Smooth muscle cell (in vitro differentiated cells): ENCODE data around the gene DCAF8. TPM values are rescaled to one million over a fixed set of nuclear protein-coding genes. Genes with fewer than 3 reads are reported as not detected.

Source experiments
- DNase-seq: peaks from one replicate; lab custom pipeline; 2025; ENCODE audit not compliant: unreplicated experiment; lab: John Stamatoyannopoulos, UW
- H2AFZ ChIP-seq: fragments of 200-600 bp; sonication (generic); 2 replicates; pipeline ENCODE4 v1.6.0; 2016; ENCODE audit warnings: antibody characterized with exemption, low read depth, mild to moderate bottlenecking
- H3F3A ChIP-seq: fragments of 200-600 bp; sonication (generic); 2 replicates; pipeline ENCODE4 v1.6.0; 2017; ENCODE audit warnings: antibody characterized with exemption, low read depth
- H3K27ac ChIP-seq: fragments of 200-600 bp; sonication (generic); 2 replicates; pipeline ENCODE4 v1.5.1; 2016; ENCODE audit warnings: low read depth, mild to moderate bottlenecking
- H3K27me3 ChIP-seq: fragments of 200-600 bp; sonication (generic); 2 replicates; pipeline ENCODE4 v1.6.1; 2016; ENCODE audit warnings: low read depth, mild to moderate bottlenecking
- H3K36me3 ChIP-seq: fragments of 200-600 bp; sonication (generic); 2 replicates; pipeline ENCODE4 v1.5.1; 2016; ENCODE audit warnings: low read depth
- H3K4me1 ChIP-seq: fragments of 200-600 bp; sonication (generic); 2 replicates; pipeline ENCODE4 v1.5.1; 2016; ENCODE audit warnings: low read depth
- H3K4me2 ChIP-seq: fragments of 200-600 bp; sonication (generic); 2 replicates; pipeline ENCODE4 v1.6.0; 2016; ENCODE audit warnings: mild to moderate bottlenecking
- H3K4me3 ChIP-seq: fragments of 200-600 bp; sonication (generic); 2 replicates; pipeline ENCODE4 v1.5.1; 2016; ENCODE audit warnings: mild to moderate bottlenecking
- H3K79me2 ChIP-seq: fragments of 200-600 bp; sonication (generic); 2 replicates; pipeline ENCODE4 v1.6.0; 2016; ENCODE audit warnings: low read depth, mild to moderate bottlenecking
- H3K9ac ChIP-seq: fragments of 200-600 bp; sonication (generic); 2 replicates; pipeline ENCODE4 v1.6.0; 2016; ENCODE audit warnings: low read depth
- H3K9me3 ChIP-seq: fragments of 200-600 bp; sonication (generic); replicated peaks from 2 replicates; pipeline ENCODE4 v1.5.1; 2016; ENCODE audit warnings: low read depth
- H4K20me1 ChIP-seq: fragments of 200-600 bp; sonication (generic); 2 replicates; pipeline ENCODE4 v1.6.0; 2016; ENCODE audit warnings: low read depth
- WGBS: methylation state at CpG from one replicate; pipeline ENCODE4 v1.1.7; 2016; ENCODE audit warnings: low lambda C conversion rate; 5-methylcytosine and 5-hydroxymethylcytosine counted together
- polyA plus RNA-seq: library from polyadenylated mRNA; unstranded; fragments of >200 nt; fragmentation: Nextera tagmentation; extraction: Ambion mirVana; gene quantifications from 2 replicates; pipeline ENCODE4 v1.2.1, GENCODE V29; 2016
- total RNA-seq: library from RNA; depleted of rRNA; stranded (reverse); fragments of >200 nt; gene quantifications from 2 replicates; pipeline ENCODE4 v1.2.3, GENCODE V29; 2014
- TF ChIP-seq, protein P1 (sequence below): fragments of 200-600 bp; sonication (generic); IDR thresholded peaks from 2 replicates; pipeline ENCODE4 v1.5.1; 2017; ENCODE audit warnings: borderline replicate concordance, mild to moderate bottlenecking, antibody characterized with exemption; ENCODE audit not compliant: insufficient read depth, poor library complexity, severe bottlenecking

Gene DCAF8
- total and polyA plus RNA-seq, 2 experiments from 2014 or later = 63.6 to 79.9 TPM

DNA sequence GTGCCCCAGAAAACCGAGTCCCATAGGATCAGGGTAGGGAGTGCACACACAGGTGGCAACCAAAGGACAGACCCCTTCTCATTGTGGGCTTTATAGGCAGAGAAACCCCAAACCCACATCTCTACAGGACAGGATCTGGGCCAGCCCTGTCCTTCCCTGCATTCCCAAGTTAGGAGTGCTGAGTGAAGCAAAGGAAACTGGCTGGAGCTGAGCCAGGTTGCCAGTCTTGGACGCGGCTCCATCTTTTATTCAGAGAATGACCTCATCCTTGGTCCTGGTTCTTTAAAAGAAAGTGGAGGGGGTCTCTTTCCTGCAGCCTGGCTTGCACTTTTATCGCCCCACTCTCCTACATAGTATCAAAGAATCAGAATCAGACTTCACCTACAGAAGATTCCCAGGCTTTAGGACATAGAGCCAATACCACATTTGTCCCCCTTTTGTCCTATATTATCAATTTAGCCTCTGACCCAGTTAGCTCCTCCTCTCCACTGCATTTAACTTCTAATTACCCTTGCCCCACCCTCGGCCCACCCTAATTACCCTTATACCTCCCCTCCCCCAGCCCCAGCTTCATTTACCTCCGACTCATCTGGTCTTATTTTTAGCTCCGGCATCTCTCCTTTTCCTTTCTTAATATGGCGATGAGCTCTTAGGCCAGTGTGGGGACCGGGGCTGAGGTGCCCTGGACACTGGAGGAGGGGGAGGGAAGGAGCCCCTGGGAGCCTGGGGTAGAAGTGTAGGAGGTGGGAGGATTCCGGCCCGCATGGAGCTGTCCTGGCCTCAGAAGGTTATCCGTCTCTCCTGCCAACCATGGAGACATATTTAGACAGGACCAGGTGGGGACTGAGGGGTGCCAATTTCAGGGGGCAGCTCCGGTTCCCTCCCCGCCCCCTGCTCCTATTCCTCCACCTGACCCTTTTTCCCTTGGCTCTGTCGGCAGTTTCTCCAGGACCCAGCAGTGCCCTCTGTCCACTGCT lies 72.4 kb downstream of the DCAF8 start, which contains the start of gene CASQ1:
TSS of gene CASQ1 (plus strand) at position 927 of the 977 bp plus-strand sequence. CDS start 177 bp downstream, outside the sequence.
- Histone ChIP-seq H3K9me3 (no peaks in the 10 kb centered on the region), H4K20me1 (no peaks in the 10 kb centered on the region), H3F3A (no peaks in the 10 kb centered on the region), H3K4me2 (no peak within 1 kb of the TSS), H3K9ac (no peak within 1 kb of the TSS), H3K36me3 (no peaks in the 10 kb centered on the region), H3K4me3 (no peak within 1 kb of the TSS), H2AFZ (no peak within 1 kb of the TSS), H3K79me2 (no peaks in the 10 kb centered on the region), H3K27me3 (no peaks in the 10 kb centered on the region), H3K4me1 (peaks cover 10% of the 10 kb centered on the region), H3K27ac (no peak within 1 kb of the TSS)
- WGBS = 72% methylated on average over 15 of the region's 15 CpGs
- no peak for DNase-seq
- TF ChIP-seq, protein P1, sequence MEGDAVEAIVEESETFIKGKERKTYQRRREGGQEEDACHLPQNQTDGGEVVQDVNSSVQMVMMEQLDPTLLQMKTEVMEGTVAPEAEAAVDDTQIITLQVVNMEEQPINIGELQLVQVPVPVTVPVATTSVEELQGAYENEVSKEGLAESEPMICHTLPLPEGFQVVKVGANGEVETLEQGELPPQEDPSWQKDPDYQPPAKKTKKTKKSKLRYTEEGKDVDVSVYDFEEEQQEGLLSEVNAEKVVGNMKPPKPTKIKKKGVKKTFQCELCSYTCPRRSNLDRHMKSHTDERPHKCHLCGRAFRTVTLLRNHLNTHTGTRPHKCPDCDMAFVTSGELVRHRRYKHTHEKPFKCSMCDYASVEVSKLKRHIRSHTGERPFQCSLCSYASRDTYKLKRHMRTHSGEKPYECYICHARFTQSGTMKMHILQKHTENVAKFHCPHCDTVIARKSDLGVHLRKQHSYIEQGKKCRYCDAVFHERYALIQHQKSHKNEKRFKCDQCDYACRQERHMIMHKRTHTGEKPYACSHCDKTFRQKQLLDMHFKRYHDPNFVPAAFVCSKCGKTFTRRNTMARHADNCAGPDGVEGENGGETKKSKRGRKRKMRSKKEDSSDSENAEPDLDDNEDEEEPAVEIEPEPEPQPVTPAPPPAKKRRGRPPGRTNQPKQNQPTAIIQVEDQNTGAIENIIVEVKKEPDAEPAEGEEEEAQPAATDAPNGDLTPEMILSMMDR = no peak

DNA sequence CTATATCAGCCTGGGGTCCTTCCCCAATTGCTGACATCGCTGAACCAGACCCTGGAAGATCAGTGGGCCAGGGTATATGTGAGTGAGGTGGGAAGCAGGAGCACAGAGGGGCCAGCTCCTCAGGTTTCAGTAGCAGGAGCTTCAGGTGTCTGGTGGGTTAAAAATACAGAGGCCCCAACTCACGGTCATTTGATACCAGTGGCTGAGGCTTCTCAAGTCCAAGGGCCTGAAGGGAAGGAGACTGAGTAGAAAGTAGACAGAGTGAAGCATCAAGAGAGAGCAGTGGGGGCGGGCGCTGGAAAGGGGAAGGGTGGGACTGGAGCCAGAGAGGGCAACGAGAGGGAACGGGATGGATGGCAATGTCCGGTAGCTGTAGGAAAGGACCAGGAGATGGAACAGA lies 74.0 kb downstream of the DCAF8 start:
- H4K20me1 ChIP-seq = no peaks in the 10 kb centered on the region
- H3K27me3 ChIP-seq = no peaks in the 10 kb centered on the region
- 93% methylated on average over 7 of the region's 7 CpGs for WGBS
- DNase-seq = no peak
- no peaks in the 10 kb centered on the region for H3K36me3 ChIP-seq
- no peaks in the 10 kb centered on the region for H3F3A ChIP-seq
- H3K4me3 ChIP-seq = no peak overlapping the region
- no peak overlapping the region for H3K27ac ChIP-seq
- H3K79me2 ChIP-seq = no peaks in the 10 kb centered on the region
- H3K4me2 ChIP-seq = no peak overlapping the region
- H3K9me3 ChIP-seq = no peaks in the 10 kb centered on the region
- no peak overlapping the region for H3K9ac ChIP-seq
- H3K4me1 ChIP-seq = peaks cover 7% of the 10 kb centered on the region
- H2AFZ ChIP-seq = no peak overlapping the region
- TF ChIP-seq, protein P1 = no peak

DNA sequence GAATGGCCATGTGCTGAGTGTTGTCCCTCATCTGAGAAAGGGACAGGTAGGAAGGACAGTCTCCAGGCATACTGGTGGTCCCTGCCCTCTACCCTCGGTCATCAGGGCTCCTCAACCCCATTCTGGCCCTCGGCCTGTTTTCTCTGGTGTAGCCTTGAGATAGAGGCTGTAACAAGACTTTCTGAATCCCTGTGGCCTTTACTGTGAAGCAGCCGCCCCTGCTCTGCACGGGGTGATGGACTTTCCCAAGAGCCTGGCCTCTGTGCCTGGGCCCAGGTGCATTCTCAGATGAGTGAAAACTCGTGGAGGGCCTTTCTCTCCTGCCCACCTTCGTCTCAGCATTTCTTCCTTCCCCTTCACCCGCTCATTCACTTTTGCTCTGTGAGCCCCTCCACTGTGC lies 74.9 kb downstream of the DCAF8 start:
- Histone ChIP-seq H3K4me3 (no peak overlapping the region), H3K36me3 (no peaks in the 10 kb centered on the region), H3F3A (no peaks in the 10 kb centered on the region), H3K4me2 (no peak overlapping the region), H4K20me1 (no peaks in the 10 kb centered on the region), H3K27ac (no peak overlapping the region), H3K9ac (no peak overlapping the region), H3K27me3 (no peaks in the 10 kb centered on the region), H2AFZ (no peak overlapping the region), H3K4me1 (peaks cover under 1% of the 10 kb centered on the region), H3K79me2 (no peaks in the 10 kb centered on the region), H3K9me3 (no peaks in the 10 kb centered on the region)
- TF ChIP-seq, protein P1 = no peak
- DNase-seq = no peak
- 88% methylated on average over 7 of the region's 7 CpGs for WGBS
